ENCODE measurements around the gene TEX29. TPM values are rescaled to one million over a fixed set of nuclear protein-coding genes. Genes with fewer than 3 reads are reported as not detected.

TEX29 gene
- total RNA-seq, 1 experiment from 2014 or later: not detected

- H3K27me3 ChIP-seq (ENCODE audit: low read length): no peaks in the 10 kb centered on the region
- DNase-seq: no peak
- no peak overlapping the region for H3K4me2 ChIP-seq (ENCODE audit: low read depth, low read length, poor library complexity, severe bottlenecking)
- H3K36me3 ChIP-seq (ENCODE audit: insufficient read depth, low read length): peaks cover 50% of the 10 kb centered on the region; the same call in 1 of the 2 replicates
- H3K9ac ChIP-seq (ENCODE audit: low read length): no peak overlapping the region
- H3K79me2 ChIP-seq (ENCODE audit: low read length): peaks cover 18% of the 10 kb centered on the region
- no peaks in the 10 kb centered on the region for H3K4me1 ChIP-seq (ENCODE audit: low read length)
- H2AFZ ChIP-seq (ENCODE audit: low read length): no peak overlapping the region
- no peaks in the 10 kb centered on the region for H4K20me1 ChIP-seq (ENCODE audit: insufficient read depth, low read depth, low read length)
- no peak overlapping the region for H3K4me3 ChIP-seq (ENCODE audit: low read length)
- no peaks in the 10 kb centered on the region for H3K9me3 ChIP-seq (ENCODE audit: low read length)
- H3K9me2 ChIP-seq (replicated peaks; ENCODE audit: insufficient read depth, low read length): no peaks in the 10 kb centered on the region
- no peak overlapping the region for H3K27ac ChIP-seq (ENCODE audit: low read length)
Observed at GRCh38 chr13:111280226-111280625, 40.2 kb upstream of the TEX29 start.

- H3K9ac ChIP-seq (ENCODE audit: low read length): no peak overlapping the region
- H3K27me3 ChIP-seq (ENCODE audit: low read length): no peaks in the 10 kb centered on the region
- no peaks in the 10 kb centered on the region for H3K4me1 ChIP-seq (ENCODE audit: low read length)
- no peak overlapping the region for H3K4me2 ChIP-seq (ENCODE audit: low read depth, low read length, poor library complexity, severe bottlenecking)
- peaks cover 49% of the 10 kb centered on the region; the same call in 1 of the 2 replicates for H3K36me3 ChIP-seq (ENCODE audit: insufficient read depth, low read length)
- H2AFZ ChIP-seq (ENCODE audit: low read length): no peak overlapping the region
- H3K79me2 ChIP-seq (ENCODE audit: low read length): peaks cover 18% of the 10 kb centered on the region
- no peak overlapping the region for H3K27ac ChIP-seq (ENCODE audit: low read length)
- H3K4me3 ChIP-seq (ENCODE audit: low read length): no peak overlapping the region
- no peaks in the 10 kb centered on the region for H3K9me2 ChIP-seq (replicated peaks; ENCODE audit: insufficient read depth, low read length)
- DNase-seq: no peak
- H3K9me3 ChIP-seq (ENCODE audit: low read length): no peaks in the 10 kb centered on the region
- H4K20me1 ChIP-seq (ENCODE audit: insufficient read depth, low read depth, low read length): no peaks in the 10 kb centered on the region
Observed at GRCh38 chr13:111280681-111281585, 39.5 kb upstream of the TEX29 start.

GRCh38 chr13:111281751-111282311 lies 38.6 kb upstream of the TEX29 start:
- Histone ChIP-seq H3K36me3 (ENCODE audit: insufficient read depth, low read length) (peaks cover 49% of the 10 kb centered on the region; the same call in 1 of the 2 replicates), H3K4me2 (ENCODE audit: low read depth, low read length, poor library complexity, severe bottlenecking) (no peak overlapping the region), H3K4me3 (ENCODE audit: low read length) (no peak overlapping the region), H3K79me2 (ENCODE audit: low read length) (peaks cover 12% of the 10 kb centered on the region), H3K4me1 (ENCODE audit: low read length) (no peaks in the 10 kb centered on the region), H3K9ac (ENCODE audit: low read length) (no peak overlapping the region), H4K20me1 (ENCODE audit: insufficient read depth, low read depth, low read length) (no peaks in the 10 kb centered on the region), H3K9me3 (ENCODE audit: low read length) (no peaks in the 10 kb centered on the region), H3K27ac (ENCODE audit: low read length) (no peak overlapping the region), H2AFZ (ENCODE audit: low read length) (no peak overlapping the region), H3K27me3 (ENCODE audit: low read length) (no peaks in the 10 kb centered on the region), H3K9me2 (replicated peaks; ENCODE audit: insufficient read depth, low read length) (no peaks in the 10 kb centered on the region)
- DNase-seq: no peak

DNA sequence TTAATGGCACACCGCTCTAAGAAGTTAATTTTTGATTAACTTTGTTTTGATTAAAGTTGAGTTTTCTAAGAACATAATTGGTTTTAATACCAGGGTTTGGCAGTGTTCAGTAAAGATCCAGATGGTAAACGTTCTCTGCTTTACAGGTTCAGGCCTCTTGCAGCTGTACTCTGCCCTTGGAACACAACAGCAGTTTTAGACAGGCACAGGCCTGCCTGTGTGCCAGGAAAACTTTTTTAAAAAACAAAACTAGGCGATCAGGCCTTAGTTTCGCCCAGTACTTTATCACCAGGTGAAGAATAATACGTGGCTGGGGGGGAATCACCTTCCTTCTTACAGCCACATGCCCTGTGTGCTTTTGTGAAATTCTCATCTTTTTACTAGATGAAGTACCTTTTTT lies 38.0 kb upstream of the TEX29 start:
- Histone ChIP-seq H3K36me3 (ENCODE audit: insufficient read depth, low read length) (peaks cover 49% of the 10 kb centered on the region; the same call in 1 of the 2 replicates), H3K27me3 (ENCODE audit: low read length) (no peaks in the 10 kb centered on the region), H3K9ac (ENCODE audit: low read length) (no peak overlapping the region), H3K9me3 (ENCODE audit: low read length) (no peaks in the 10 kb centered on the region), H3K79me2 (ENCODE audit: low read length) (peaks cover 11% of the 10 kb centered on the region), H3K4me3 (ENCODE audit: low read length) (no peak overlapping the region), H2AFZ (ENCODE audit: low read length) (no peak overlapping the region), H3K4me2 (ENCODE audit: low read depth, low read length, poor library complexity, severe bottlenecking) (no peak overlapping the region), H4K20me1 (ENCODE audit: insufficient read depth, low read depth, low read length) (no peaks in the 10 kb centered on the region), H3K4me1 (ENCODE audit: low read length) (no peaks in the 10 kb centered on the region), H3K27ac (ENCODE audit: low read length) (no peak overlapping the region), H3K9me2 (replicated peaks; ENCODE audit: insufficient read depth, low read length) (no peaks in the 10 kb centered on the region)
- no peak for DNase-seq

DNA sequence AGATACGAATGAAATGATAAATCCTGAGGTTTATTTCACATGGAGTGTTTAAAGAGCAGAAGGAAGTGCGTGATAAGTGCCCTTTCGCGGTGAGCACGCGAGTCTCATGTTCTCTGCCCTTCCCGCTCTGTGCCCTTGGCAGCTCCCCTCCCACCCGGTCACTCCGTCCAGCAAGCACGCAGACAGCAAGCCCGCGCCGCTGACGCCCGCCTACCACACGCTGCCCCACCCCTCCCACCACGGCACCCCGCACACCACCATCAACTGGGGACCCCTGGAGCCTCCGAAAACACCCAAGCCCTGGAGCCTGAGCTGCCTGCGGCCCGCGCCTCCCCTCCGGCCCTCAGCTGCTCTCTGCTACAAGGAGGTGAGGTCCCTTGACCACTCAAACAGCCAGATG lies 37.4 kb upstream of the TEX29 start:
- H3K9me3 ChIP-seq (ENCODE audit: low read length): no peaks in the 10 kb centered on the region
- no peak overlapping the region for H2AFZ ChIP-seq (ENCODE audit: low read length)
- no peaks in the 10 kb centered on the region for H3K4me1 ChIP-seq (ENCODE audit: low read length)
- H3K27me3 ChIP-seq (ENCODE audit: low read length): no peaks in the 10 kb centered on the region
- no peak overlapping the region for H3K4me2 ChIP-seq (ENCODE audit: low read depth, low read length, poor library complexity, severe bottlenecking)
- H3K36me3 ChIP-seq (ENCODE audit: insufficient read depth, low read length): peaks cover 44% of the 10 kb centered on the region; the same call in 1 of the 2 replicates
- peaks cover 6% of the 10 kb centered on the region for H3K79me2 ChIP-seq (ENCODE audit: low read length)
- H3K9me2 ChIP-seq (replicated peaks; ENCODE audit: insufficient read depth, low read length): no peaks in the 10 kb centered on the region
- no peak overlapping the region for H3K4me3 ChIP-seq (ENCODE audit: low read length)
- no peak overlapping the region for H3K9ac ChIP-seq (ENCODE audit: low read length)
- DNase-seq: no peak
- H4K20me1 ChIP-seq (ENCODE audit: insufficient read depth, low read depth, low read length): no peaks in the 10 kb centered on the region
- H3K27ac ChIP-seq (ENCODE audit: low read length): no peak overlapping the region

DNA sequence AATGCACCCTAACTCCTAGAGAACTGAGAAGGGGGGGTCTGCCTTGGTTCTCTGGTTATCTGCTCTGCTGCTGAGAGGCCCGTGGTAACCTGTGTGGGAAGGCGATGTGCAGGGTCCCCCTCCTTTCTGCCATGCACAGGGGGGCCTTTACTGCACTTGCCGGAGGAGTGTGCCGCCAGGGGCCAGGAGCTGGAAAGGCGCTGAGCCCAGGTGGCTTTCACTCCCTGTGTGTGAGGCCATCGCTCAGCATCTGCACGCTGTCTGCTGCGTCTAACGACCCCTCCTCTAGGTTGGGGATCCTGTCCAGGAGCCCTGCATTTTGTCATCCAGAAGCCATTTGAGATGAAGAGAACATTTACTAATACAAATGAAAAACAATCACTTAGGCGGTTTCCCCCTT lies 37.0 kb upstream of the TEX29 start:
- Histone ChIP-seq H4K20me1 (ENCODE audit: insufficient read depth, low read depth, low read length) (no peaks in the 10 kb centered on the region), H3K9me3 (ENCODE audit: low read length) (no peaks in the 10 kb centered on the region), H3K27me3 (ENCODE audit: low read length) (no peaks in the 10 kb centered on the region), H3K4me1 (ENCODE audit: low read length) (no peaks in the 10 kb centered on the region), H2AFZ (ENCODE audit: low read length) (no peak overlapping the region), H3K9me2 (replicated peaks; ENCODE audit: insufficient read depth, low read length) (no peaks in the 10 kb centered on the region), H3K4me2 (ENCODE audit: low read depth, low read length, poor library complexity, severe bottlenecking) (no peak overlapping the region), H3K27ac (ENCODE audit: low read length) (no peak overlapping the region), H3K36me3 (ENCODE audit: insufficient read depth, low read length) (peaks cover 44% of the 10 kb centered on the region; the same call in 1 of the 2 replicates), H3K9ac (ENCODE audit: low read length) (no peak overlapping the region), H3K79me2 (ENCODE audit: low read length) (peaks cover 2% of the 10 kb centered on the region), H3K4me3 (ENCODE audit: low read length) (no peak overlapping the region)
- DNase-seq: no peak

GRCh38 chr13:111283991-111284390 lies 36.5 kb upstream of the TEX29 start:
- Histone ChIP-seq H3K27me3 (ENCODE audit: low read length) (no peaks in the 10 kb centered on the region), H3K4me2 (ENCODE audit: low read depth, low read length, poor library complexity, severe bottlenecking) (no peak overlapping the region), H3K4me1 (ENCODE audit: low read length) (no peaks in the 10 kb centered on the region), H3K4me3 (ENCODE audit: low read length) (no peak overlapping the region), H3K79me2 (ENCODE audit: low read length) (peaks cover 2% of the 10 kb centered on the region), H3K9me3 (ENCODE audit: low read length) (no peaks in the 10 kb centered on the region), H2AFZ (ENCODE audit: low read length) (no peak overlapping the region), H3K9ac (ENCODE audit: low read length) (no peak overlapping the region), H3K9me2 (replicated peaks; ENCODE audit: insufficient read depth, low read length) (no peaks in the 10 kb centered on the region), H4K20me1 (ENCODE audit: insufficient read depth, low read depth, low read length) (no peaks in the 10 kb centered on the region), H3K27ac (ENCODE audit: low read length) (no peak overlapping the region), H3K36me3 (ENCODE audit: insufficient read depth, low read length) (peaks cover 44% of the 10 kb centered on the region; the same call in 1 of the 2 replicates)
- DNase-seq: no peak

GRCh38 chr13:111284565-111284964 lies 35.9 kb upstream of the TEX29 start:
- Histone ChIP-seq H3K4me1 (ENCODE audit: low read length) (no peaks in the 10 kb centered on the region), H3K9me3 (ENCODE audit: low read length) (no peaks in the 10 kb centered on the region), H3K79me2 (ENCODE audit: low read length) (peaks cover 2% of the 10 kb centered on the region), H3K4me2 (ENCODE audit: low read depth, low read length, poor library complexity, severe bottlenecking) (no peak overlapping the region), H3K4me3 (ENCODE audit: low read length) (no peak overlapping the region), H3K9ac (ENCODE audit: low read length) (no peak overlapping the region), H3K36me3 (ENCODE audit: insufficient read depth, low read length) (peaks cover 47% of the 10 kb centered on the region), H3K27me3 (ENCODE audit: low read length) (no peaks in the 10 kb centered on the region), H3K9me2 (replicated peaks; ENCODE audit: insufficient read depth, low read length) (no peaks in the 10 kb centered on the region), H2AFZ (ENCODE audit: low read length) (no peak overlapping the region), H4K20me1 (ENCODE audit: insufficient read depth, low read depth, low read length) (no peaks in the 10 kb centered on the region), H3K27ac (ENCODE audit: low read length) (no peak overlapping the region)
- DNase-seq: no peak
